ENCODE results near the gene FRS3.

FRS3 gene

DNA sequence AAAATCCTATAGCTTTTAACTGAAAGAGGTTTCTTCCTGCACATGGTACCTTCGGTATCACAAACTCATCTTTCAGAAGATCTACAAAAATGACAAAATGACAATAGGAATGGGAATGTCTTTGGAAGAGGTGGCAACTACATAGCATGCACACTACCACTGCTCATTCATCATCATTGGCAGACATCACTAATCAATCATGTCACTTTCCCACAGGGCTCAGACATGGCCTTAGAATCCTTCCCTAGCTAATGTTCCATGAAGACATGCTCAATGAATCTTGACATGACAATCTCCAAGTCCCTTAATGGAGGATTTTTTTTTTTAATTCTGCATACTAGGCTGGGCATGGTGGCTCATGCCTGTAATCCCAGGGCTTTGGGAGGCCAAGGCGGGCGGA, 29.3 kb downstream of the FRS3 start:
- TF ChIP-seq SIN3A (IDR thresholded peaks at IDR 0.05; ENCODE audit: borderline replicate concordance, insufficient read depth, low read length) (no peak), FOXP2 (optimal IDR thresholded peaks at IDR 0.05; ENCODE audit: borderline replicate concordance, extremely low read depth, extremely low read length, insufficient read depth) (no peak), TAF1 (IDR thresholded peaks at IDR 0.05; ENCODE audit: borderline replicate concordance, insufficient read depth, low read length) (no peak), POLR2AphosphoS5 (IDR thresholded peaks at IDR 0.05; ENCODE audit: low read depth, low read length) (no peak)
- TF ChIP-seq, protein P1, sequence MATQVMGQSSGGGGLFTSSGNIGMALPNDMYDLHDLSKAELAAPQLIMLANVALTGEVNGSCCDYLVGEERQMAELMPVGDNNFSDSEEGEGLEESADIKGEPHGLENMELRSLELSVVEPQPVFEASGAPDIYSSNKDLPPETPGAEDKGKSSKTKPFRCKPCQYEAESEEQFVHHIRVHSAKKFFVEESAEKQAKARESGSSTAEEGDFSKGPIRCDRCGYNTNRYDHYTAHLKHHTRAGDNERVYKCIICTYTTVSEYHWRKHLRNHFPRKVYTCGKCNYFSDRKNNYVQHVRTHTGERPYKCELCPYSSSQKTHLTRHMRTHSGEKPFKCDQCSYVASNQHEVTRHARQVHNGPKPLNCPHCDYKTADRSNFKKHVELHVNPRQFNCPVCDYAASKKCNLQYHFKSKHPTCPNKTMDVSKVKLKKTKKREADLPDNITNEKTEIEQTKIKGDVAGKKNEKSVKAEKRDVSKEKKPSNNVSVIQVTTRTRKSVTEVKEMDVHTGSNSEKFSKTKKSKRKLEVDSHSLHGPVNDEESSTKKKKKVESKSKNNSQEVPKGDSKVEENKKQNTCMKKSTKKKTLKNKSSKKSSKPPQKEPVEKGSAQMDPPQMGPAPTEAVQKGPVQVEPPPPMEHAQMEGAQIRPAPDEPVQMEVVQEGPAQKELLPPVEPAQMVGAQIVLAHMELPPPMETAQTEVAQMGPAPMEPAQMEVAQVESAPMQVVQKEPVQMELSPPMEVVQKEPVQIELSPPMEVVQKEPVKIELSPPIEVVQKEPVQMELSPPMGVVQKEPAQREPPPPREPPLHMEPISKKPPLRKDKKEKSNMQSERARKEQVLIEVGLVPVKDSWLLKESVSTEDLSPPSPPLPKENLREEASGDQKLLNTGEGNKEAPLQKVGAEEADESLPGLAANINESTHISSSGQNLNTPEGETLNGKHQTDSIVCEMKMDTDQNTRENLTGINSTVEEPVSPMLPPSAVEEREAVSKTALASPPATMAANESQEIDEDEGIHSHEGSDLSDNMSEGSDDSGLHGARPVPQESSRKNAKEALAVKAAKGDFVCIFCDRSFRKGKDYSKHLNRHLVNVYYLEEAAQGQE (IDR thresholded peaks at IDR 0.05; ENCODE audit: insufficient read depth in 1 of 2, low read depth in 2 of 2, low read length in 2 of 2) = no peak

DNA sequence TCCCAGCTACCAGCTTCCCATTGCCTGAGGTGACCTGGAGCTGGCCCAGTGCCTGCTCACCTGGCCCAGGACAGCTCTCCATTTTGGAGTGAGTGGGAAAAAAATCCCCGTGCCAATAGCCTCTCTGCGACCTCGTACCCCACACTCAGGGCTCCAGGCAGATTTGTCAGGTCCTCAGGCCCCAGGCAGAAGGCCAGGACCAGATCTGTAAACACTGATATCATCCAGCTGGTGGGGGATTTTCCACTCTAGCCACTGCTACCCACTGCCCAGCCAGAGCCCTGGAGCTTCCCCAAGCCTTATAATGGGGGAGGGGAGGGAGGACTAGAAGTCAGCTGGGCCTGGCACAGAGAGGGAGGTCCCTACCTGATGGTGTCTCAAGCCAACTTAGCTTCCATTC, 31.2 kb downstream of the FRS3 start:
- TF ChIP-seq TAF1 (IDR thresholded peaks at IDR 0.05; ENCODE audit: borderline replicate concordance, insufficient read depth, low read length) = no peak
- TF ChIP-seq SIN3A (IDR thresholded peaks at IDR 0.05; ENCODE audit: borderline replicate concordance, insufficient read depth, low read length) = no peak
- TF ChIP-seq, protein P1 (IDR thresholded peaks at IDR 0.05; ENCODE audit: insufficient read depth in 1 of 2, low read depth in 2 of 2, low read length in 2 of 2) = no peak
- TF ChIP-seq POLR2AphosphoS5 (IDR thresholded peaks at IDR 0.05; ENCODE audit: low read depth, low read length) = no peak
- no peak for TF ChIP-seq FOXP2 (optimal IDR thresholded peaks at IDR 0.05; ENCODE audit: borderline replicate concordance, extremely low read depth, extremely low read length, insufficient read depth)

DNA sequence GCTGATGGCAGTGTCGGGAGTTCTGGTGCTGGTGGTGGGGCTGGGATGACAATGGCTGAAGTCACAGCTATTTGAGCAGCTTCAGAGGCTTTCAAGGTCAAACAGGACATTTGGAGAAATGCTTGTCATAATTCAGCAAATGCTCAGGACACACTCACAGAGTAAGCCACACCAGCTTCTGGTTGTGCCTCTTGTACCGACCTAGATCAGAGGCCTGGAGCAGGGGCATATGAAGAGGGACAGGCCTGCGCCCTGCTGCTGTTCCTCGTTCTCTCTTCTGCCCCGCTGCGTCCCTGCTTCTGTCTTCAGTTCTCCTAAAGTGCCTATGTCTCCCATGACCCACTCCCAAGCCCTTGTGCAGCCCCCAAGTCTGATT, 31.6 kb downstream of the FRS3 start:
- TF ChIP-seq FOXP2 (optimal IDR thresholded peaks at IDR 0.05; ENCODE audit: borderline replicate concordance, extremely low read depth, extremely low read length, insufficient read depth) = no peak

DNA sequence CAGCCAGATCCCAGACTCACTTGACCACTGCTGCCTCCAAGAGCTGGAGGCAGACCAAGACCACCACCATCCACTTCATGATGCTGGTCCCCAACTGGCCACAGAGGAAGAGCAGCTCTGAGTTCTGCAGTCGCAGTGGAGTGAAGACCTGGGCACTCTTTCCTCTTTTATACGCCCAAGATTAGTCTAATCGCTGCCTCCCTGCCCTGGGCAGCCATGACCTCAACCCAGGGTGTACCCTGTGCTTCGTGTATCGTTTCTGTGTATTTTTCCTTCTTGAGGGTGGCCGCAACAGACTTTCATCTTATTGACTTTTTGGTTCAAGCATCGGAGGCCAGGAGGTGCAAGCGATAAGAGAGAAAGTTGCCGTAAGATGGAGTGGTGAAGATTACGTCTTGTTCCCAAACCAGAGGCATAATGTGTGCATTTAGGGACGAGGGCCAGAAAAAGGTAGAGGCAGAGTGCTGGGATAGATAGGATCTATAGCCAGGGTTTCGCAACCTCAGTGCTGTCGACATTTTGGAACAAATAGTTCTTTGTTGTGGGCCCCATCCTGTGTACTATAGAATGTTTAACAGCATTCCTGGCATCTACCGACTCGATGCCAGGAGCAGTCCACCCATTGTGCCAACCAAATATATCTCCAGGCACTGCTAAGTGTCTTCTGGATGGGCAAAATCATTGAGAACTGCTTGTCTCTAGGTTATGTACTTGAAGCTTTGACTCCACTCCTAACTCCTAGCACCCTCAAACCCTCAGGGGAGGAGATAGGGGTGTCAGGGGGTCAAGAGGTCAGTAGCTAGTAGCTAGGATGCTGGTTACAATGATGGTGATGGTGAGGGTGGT, 32.2 kb downstream of the FRS3 start, which contains the start of gene PGC:
Gene PGC (minus strand): TSS at position 142 of the 846 bp plus-strand sequence. CDS start 63 bp downstream, at position 79.
- no peak for TF ChIP-seq POLR2AphosphoS5 (IDR thresholded peaks at IDR 0.05; ENCODE audit: low read depth, low read length)
- TF ChIP-seq, protein P1 (IDR thresholded peaks at IDR 0.05; ENCODE audit: insufficient read depth in 1 of 2, low read depth in 2 of 2, low read length in 2 of 2) = no peak
- TF ChIP-seq SIN3A (IDR thresholded peaks at IDR 0.05; ENCODE audit: borderline replicate concordance, insufficient read depth, low read length) = no peak
- no peak for TF ChIP-seq TAF1 (IDR thresholded peaks at IDR 0.05; ENCODE audit: borderline replicate concordance, insufficient read depth, low read length)
- TF ChIP-seq FOXP2 (optimal IDR thresholded peaks at IDR 0.05; ENCODE audit: borderline replicate concordance, extremely low read depth, extremely low read length, insufficient read depth) = no peak

DNA sequence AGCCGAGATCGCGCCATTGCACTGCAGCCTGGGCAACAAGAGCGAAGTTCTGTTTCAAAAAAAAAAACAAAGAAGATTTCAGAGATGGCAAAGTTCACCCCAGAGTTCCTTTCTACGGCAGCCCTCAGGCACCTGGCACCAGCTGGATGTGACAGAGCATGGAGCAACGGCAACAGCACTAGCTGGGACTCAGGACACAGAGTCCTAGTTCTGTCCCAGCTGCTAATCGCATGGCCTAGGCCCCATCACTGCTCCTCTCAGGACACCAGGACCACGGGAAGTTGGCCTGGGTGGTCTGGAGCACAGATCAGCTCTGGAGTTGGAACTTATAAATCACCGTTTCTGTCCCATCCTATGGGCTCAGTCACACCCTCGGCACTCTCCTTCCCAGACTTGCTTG, 33.6 kb downstream of the FRS3 start:
- TF ChIP-seq TAF1 (IDR thresholded peaks at IDR 0.05; ENCODE audit: borderline replicate concordance, insufficient read depth, low read length) = no peak
- TF ChIP-seq, protein P1 (IDR thresholded peaks at IDR 0.05; ENCODE audit: insufficient read depth in 1 of 2, low read depth in 2 of 2, low read length in 2 of 2) = no peak
- no peak for TF ChIP-seq POLR2AphosphoS5 (IDR thresholded peaks at IDR 0.05; ENCODE audit: low read depth, low read length)
- no peak for TF ChIP-seq SIN3A (IDR thresholded peaks at IDR 0.05; ENCODE audit: borderline replicate concordance, insufficient read depth, low read length)
- TF ChIP-seq FOXP2 (optimal IDR thresholded peaks at IDR 0.05; ENCODE audit: borderline replicate concordance, extremely low read depth, extremely low read length, insufficient read depth) = no peak
